ENCODE measurements around the gene EPSTI1. TPM values are rescaled to one million over a fixed set of nuclear protein-coding genes. Genes with fewer than 3 reads are reported as not detected.

EPSTI1 gene
- total and polyA plus RNA-seq, 10 of the 15 experiments (the other 5 are each of a cell fraction or from before 2014, with no cell fraction given), result 4.7 to 32.0 (median 24.2) TPM

DNA sequence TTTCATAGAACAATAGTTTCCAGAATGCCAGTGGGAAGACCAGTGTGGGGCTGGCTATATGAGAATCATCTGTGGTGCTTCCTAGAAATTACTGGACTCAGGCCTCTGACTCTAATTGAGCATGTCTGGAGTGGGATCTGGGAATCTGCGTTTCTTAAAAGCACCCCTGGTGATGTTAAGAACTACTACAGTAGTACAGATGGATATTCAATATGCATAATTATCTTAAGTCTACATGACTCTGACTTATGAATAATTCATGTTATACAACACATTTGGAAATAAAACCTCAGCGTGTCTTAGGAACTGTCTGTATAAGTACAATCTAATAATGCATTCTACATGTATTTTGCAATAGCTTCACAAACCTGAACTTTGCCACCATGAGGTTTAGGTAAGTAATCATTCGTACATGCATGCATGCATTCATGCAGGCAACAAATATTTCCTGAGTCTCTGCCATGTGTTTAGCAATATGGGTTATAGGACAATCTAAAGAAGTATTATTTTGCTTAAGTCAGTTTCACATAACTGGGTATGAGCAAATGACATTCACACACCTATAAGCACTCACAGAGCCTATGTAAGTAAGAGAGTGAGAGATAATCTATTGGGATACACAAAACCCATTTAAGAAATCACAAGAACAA, 62.0 kb downstream of the EPSTI1 start:
- in situ Hi-C loops (cut with MboI) (no loop called here), intact Hi-C loops (cut with micrococcal nuclease; ENCODE audit: unreplicated experiment) (no loop called here)
- H3K79me2 ChIP-seq (ENCODE audit: control insufficient read depth, insufficient read depth, low read length), result no peaks in the 10 kb centered on the region
- RAD21 ChIA-PET (ENCODE audit: unreplicated experiment), result no interaction called here
- no peaks in the 10 kb centered on the region for H3K9me3 ChIP-seq (replicated peaks; ENCODE audit: control insufficient read depth, insufficient read depth, low read length)
- no peaks in the 10 kb centered on the region for H3K4me1 ChIP-seq (ENCODE audit: control insufficient read depth, insufficient read depth, low read length)
- FAIRE-seq, result no peak
- H3K27me3 ChIP-seq (replicated peaks in 1 of 2; ENCODE audit: control insufficient read depth in 2 of 2, insufficient read depth in 2 of 2, low read length in 1 of 2), result no peaks in the 10 kb centered on the region
- POLR2A ChIA-PET, result no interaction called here
- BruUV-seq (replicated peaks), result no TSS peak
- no peaks in the 10 kb centered on the region for H4K20me1 ChIP-seq (ENCODE audit: control insufficient read depth, insufficient read depth)
- DNase-seq (ENCODE audit: low read depth, low spot score), result no peak
- no peak overlapping the region for H3K27ac ChIP-seq (ENCODE audit: control insufficient read depth, insufficient read depth)
- ATAC-seq, result no peak
- H3K9ac ChIP-seq (ENCODE audit: control insufficient read depth, insufficient read depth, low read length), result no peak overlapping the region
- CTCF ChIA-PET, result interaction anchor here (0.9 kb wide), 1 partner anchor 451 kb away, joined by 3 read pairs; no protein-coding TSS in a partner anchor
- no peak overlapping the region for H3K4me2 ChIP-seq (ENCODE audit: control insufficient read depth, insufficient read depth)
- WGBS (ENCODE audit: insufficient coverage, insufficient replicate concordance, low lambda C conversion rate, missing lambda C conversion rate), result 76% methylated on average over 3 of the region's 3 CpGs
- SMC1A ChIA-PET (ENCODE audit: uncharacterized antibody, unreplicated experiment), result no interaction called here
- no peak overlapping the region for H3K4me3 ChIP-seq
- TF ChIP-seq CHD1 (IDR thresholded peaks at IDR 0.05; ENCODE audit: low read depth, low read length) (no peak), STAT1 (conservative IDR thresholded peaks at IDR 0.05) (no peak), MEF2B (IDR thresholded peaks at IDR 0.05; ENCODE audit: partially characterized antibody, poor library complexity, severe bottlenecking) (no peak), NFXL1 (IDR thresholded peaks at IDR 0.05; ENCODE audit: borderline replicate concordance) (no peak), MXI1 (IDR thresholded peaks at IDR 0.05; ENCODE audit: low read depth, low read length) (no peak), IKZF2 (IDR thresholded peaks at IDR 0.05) (no peak)
- TF ChIP-seq, protein P1, sequence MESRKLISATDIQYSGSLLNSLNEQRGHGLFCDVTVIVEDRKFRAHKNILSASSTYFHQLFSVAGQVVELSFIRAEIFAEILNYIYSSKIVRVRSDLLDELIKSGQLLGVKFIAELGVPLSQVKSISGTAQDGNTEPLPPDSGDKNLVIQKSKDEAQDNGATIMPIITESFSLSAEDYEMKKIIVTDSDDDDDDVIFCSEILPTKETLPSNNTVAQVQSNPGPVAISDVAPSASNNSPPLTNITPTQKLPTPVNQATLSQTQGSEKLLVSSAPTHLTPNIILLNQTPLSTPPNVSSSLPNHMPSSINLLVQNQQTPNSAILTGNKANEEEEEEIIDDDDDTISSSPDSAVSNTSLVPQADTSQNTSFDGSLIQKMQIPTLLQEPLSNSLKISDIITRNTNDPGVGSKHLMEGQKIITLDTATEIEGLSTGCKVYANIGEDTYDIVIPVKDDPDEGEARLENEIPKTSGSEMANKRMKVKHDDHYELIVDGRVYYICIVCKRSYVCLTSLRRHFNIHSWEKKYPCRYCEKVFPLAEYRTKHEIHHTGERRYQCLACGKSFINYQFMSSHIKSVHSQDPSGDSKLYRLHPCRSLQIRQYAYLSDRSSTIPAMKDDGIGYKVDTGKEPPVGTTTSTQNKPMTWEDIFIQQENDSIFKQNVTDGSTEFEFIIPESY (IDR thresholded peaks at IDR 0.05), result no peak
- TF ChIP-seq, protein P2, sequence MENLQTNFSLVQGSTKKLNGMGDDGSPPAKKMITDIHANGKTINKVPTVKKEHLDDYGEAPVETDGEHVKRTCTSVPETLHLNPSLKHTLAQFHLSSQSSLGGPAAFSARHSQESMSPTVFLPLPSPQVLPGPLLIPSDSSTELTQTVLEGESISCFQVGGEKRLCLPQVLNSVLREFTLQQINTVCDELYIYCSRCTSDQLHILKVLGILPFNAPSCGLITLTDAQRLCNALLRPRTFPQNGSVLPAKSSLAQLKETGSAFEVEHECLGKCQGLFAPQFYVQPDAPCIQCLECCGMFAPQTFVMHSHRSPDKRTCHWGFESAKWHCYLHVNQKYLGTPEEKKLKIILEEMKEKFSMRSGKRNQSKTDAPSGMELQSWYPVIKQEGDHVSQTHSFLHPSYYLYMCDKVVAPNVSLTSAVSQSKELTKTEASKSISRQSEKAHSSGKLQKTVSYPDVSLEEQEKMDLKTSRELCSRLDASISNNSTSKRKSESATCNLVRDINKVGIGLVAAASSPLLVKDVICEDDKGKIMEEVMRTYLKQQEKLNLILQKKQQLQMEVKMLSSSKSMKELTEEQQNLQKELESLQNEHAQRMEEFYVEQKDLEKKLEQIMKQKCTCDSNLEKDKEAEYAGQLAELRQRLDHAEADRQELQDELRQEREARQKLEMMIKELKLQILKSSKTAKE (IDR thresholded peaks at IDR 0.05; ENCODE audit: low read depth, poor library complexity, severe bottlenecking), result no peak
- TF ChIP-seq, protein P3, sequence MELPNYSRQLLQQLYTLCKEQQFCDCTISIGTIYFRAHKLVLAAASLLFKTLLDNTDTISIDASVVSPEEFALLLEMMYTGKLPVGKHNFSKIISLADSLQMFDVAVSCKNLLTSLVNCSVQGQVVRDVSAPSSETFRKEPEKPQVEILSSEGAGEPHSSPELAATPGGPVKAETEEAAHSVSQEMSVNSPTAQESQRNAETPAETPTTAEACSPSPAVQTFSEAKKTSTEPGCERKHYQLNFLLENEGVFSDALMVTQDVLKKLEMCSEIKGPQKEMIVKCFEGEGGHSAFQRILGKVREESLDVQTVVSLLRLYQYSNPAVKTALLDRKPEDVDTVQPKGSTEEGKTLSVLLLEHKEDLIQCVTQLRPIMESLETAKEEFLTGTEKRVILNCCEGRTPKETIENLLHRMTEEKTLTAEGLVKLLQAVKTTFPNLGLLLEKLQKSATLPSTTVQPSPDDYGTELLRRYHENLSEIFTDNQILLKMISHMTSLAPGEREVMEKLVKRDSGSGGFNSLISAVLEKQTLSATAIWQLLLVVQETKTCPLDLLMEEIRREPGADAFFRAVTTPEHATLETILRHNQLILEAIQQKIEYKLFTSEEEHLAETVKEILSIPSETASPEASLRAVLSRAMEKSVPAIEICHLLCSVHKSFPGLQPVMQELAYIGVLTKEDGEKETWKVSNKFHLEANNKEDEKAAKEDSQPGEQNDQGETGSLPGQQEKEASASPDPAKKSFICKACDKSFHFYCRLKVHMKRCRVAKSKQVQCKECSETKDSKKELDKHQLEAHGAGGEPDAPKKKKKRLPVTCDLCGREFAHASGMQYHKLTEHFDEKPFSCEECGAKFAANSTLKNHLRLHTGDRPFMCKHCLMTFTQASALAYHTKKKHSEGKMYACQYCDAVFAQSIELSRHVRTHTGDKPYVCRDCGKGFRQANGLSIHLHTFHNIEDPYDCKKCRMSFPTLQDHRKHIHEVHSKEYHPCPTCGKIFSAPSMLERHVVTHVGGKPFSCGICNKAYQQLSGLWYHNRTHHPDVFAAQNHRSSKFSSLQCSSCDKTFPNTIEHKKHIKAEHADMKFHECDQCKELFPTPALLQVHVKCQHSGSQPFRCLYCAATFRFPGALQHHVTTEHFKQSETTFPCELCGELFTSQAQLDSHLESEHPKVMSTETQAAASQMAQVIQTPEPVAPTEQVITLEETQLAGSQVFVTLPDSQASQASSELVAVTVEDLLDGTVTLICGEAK (IDR thresholded peaks at IDR 0.05; ENCODE audit: borderline replicate concordance), result no peak
- TF ChIP-seq, protein P4, sequence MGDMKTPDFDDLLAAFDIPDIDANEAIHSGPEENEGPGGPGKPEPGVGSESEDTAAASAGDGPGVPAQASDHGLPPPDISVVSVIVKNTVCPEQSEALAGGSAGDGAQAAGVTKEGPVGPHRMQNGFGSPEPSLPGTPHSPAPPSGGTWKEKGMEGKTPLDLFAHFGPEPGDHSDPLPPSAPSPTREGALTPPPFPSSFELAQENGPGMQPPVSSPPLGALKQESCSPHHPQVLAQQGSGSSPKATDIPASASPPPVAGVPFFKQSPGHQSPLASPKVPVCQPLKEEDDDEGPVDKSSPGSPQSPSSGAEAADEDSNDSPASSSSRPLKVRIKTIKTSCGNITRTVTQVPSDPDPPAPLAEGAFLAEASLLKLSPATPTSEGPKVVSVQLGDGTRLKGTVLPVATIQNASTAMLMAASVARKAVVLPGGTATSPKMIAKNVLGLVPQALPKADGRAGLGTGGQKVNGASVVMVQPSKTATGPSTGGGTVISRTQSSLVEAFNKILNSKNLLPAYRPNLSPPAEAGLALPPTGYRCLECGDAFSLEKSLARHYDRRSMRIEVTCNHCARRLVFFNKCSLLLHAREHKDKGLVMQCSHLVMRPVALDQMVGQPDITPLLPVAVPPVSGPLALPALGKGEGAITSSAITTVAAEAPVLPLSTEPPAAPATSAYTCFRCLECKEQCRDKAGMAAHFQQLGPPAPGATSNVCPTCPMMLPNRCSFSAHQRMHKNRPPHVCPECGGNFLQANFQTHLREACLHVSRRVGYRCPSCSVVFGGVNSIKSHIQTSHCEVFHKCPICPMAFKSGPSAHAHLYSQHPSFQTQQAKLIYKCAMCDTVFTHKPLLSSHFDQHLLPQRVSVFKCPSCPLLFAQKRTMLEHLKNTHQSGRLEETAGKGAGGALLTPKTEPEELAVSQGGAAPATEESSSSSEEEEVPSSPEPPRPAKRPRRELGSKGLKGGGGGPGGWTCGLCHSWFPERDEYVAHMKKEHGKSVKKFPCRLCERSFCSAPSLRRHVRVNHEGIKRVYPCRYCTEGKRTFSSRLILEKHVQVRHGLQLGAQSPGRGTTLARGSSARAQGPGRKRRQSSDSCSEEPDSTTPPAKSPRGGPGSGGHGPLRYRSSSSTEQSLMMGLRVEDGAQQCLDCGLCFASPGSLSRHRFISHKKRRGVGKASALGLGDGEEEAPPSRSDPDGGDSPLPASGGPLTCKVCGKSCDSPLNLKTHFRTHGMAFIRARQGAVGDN (IDR thresholded peaks at IDR 0.05), result no peak
- peaks cover 0 to 7% of the 10 kb centered on the region in 2 experiments; a peak in 1 of 4 replicates for H3K36me3 ChIP-seq (ENCODE audit: control insufficient read depth in 2 of 2, insufficient read depth in 2 of 2, low read length in 1 of 2)
- H2AFZ ChIP-seq (ENCODE audit: control insufficient read depth, low read depth, low read length), result no peak overlapping the region

Data from GM12878 (cell line).